Colonic mucosa (tissue), 4 donors: ENCODE data around the gene SORCS1. TPM values are rescaled to one million over a fixed set of nuclear protein-coding genes. Genes with fewer than 3 reads are reported as not detected.

Source experiments
- DNase-seq: peaks from one replicate; pipeline ENCODE4 v3.0.0-alpha.2; 2020
- H3K27ac ChIP-seq: fragments of 200-600 bp; one replicate; pipeline ENCODE4 v1.8.0; 2021
- H3K27me3 ChIP-seq: fragments of 200-600 bp; one replicate; pipeline ENCODE4 v1.8.0; 2021
- H3K36me3 ChIP-seq: fragments of 200-600 bp; one replicate; pipeline ENCODE4 v1.8.0; 2021
- H3K4me1 ChIP-seq: fragments of 200-600 bp; one replicate; pipeline ENCODE4 v1.8.0; 2021; ENCODE audit warnings: mild to moderate bottlenecking
- H3K4me3 ChIP-seq: fragments of 200-600 bp; one replicate; pipeline ENCODE4 v1.8.0; 2021
- H3K9ac ChIP-seq, 2 donors: one replicate each; pipeline ENCODE4 v1.7.0; 2013; ENCODE audit warnings: control low read depth in 2 of 2, low read depth in 2 of 2, low read length in 2 of 2
- H3K9me3 ChIP-seq: fragments of 200-600 bp; one replicate; pipeline ENCODE4 v1.8.0; 2021
- CTCF ChIP-seq: fragments of 200-600 bp; IDR thresholded peaks from one replicate; pipeline ENCODE4 v1.8.0; 2022; ENCODE audit warnings: antibody characterized with exemption, mild to moderate bottlenecking
- intact Hi-C: fragments of 100-400 bp; cut with DNase I; formaldehyde crosslinking; loops from one replicate; pipeline ENCODE4 v1.14.1; 2022
- total RNA-seq, 2 donors: library from RNA; stranded (reverse); fragmentation: NEBNext Ultra II Directional in 1 of 2; extraction: Animal tissue kit (Norgen Biotek cat#: 25700) in 1 of 2; gene quantifications; one replicate each; pipeline ENCODE4 v1.2.1, GENCODE V29; 2021
- donor health status: healthy.
- donor health status: DM: no; HTN: no; CAD: no.
- donor health status: DM: no; HTN: no; CAD: no.

SORCS1 gene
- total RNA-seq, 2 donors from 2014 or later = 0.40 to 1.6 TPM

DNA sequence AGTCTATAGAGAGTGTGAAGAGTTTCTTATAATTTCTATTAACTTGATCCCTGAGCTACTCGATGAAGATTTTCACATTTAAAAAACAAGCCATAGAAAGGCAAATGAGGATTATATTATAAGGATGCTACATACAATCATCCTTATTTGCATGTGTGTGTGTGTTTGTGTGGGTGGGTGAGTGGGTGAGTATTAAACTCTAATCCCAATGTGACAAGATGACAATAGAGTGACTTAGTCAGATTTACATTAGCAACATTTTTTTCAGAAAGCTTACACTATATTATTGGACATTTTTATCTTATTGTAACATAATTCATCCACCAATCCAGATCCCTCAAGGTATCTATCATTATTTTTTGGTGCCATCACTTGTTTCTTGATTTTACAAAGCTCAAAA lies 331.7 kb downstream of the SORCS1 start:
- intact Hi-C loops = no loop called here
- no peaks in the 10 kb centered on the region for H3K4me1 ChIP-seq
- H3K27me3 ChIP-seq = no peaks in the 10 kb centered on the region
- no peak for DNase-seq
- no peak overlapping the region for H3K27ac ChIP-seq
- H3K4me3 ChIP-seq = no peak overlapping the region
- H3K36me3 ChIP-seq = no peaks in the 10 kb centered on the region
- TF ChIP-seq CTCF = no peak
- no peak overlapping the region for H3K9ac ChIP-seq
- H3K9me3 ChIP-seq = no peaks in the 10 kb centered on the region

- no peak overlapping the region for H3K4me3 ChIP-seq
- intact Hi-C loops = no loop called here
- no peaks in the 10 kb centered on the region for H3K36me3 ChIP-seq
- H3K9me3 ChIP-seq = no peaks in the 10 kb centered on the region
- TF ChIP-seq CTCF = no peak
- H3K9ac ChIP-seq = no peak overlapping the region
- no peak overlapping the region for H3K27ac ChIP-seq
- no peaks in the 10 kb centered on the region for H3K4me1 ChIP-seq
- DNase-seq = no peak
- H3K27me3 ChIP-seq = no peaks in the 10 kb centered on the region
These were observed 334.0 kb downstream of the SORCS1 start for GRCh38 chr10:106830471-106830870.

DNA sequence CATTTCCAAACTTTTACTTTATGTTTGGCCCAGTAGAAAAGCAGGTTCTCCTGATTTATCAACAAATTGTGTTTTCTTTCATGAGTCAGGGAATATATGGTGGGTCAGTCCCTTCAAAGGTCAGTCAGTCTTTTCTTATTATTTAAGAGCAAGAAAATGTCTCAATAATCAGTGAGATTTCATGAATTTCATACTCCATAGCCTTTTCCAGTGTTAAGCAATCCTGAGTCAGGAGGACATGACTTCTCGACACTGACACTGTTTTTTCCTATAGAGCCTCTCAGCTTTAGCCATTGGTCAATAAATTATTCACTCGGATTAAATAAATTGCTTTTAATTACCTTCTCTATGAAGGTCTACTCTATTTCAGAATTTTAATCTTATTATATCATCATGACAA lies 334.5 kb downstream of the SORCS1 start:
- Histone ChIP-seq H3K27me3 (no peaks in the 10 kb centered on the region), H3K9me3 (no peaks in the 10 kb centered on the region), H3K4me3 (no peak overlapping the region), H3K9ac (no peak overlapping the region), H3K27ac (no peak overlapping the region), H3K4me1 (no peaks in the 10 kb centered on the region), H3K36me3 (no peaks in the 10 kb centered on the region)
- DNase-seq = no peak
- TF ChIP-seq CTCF = no peak
- intact Hi-C loops = no loop called here

GRCh38 chr10:106826716-106827115 lies 337.8 kb downstream of the SORCS1 start:
- Histone ChIP-seq H3K4me1 (no peaks in the 10 kb centered on the region), H3K4me3 (no peak overlapping the region), H3K27ac (no peak overlapping the region), H3K36me3 (no peaks in the 10 kb centered on the region), H3K9ac (no peak overlapping the region), H3K27me3 (no peaks in the 10 kb centered on the region), H3K9me3 (no peaks in the 10 kb centered on the region)
- TF ChIP-seq CTCF = no peak
- no peak for DNase-seq
- intact Hi-C loops = no loop called here

DNA sequence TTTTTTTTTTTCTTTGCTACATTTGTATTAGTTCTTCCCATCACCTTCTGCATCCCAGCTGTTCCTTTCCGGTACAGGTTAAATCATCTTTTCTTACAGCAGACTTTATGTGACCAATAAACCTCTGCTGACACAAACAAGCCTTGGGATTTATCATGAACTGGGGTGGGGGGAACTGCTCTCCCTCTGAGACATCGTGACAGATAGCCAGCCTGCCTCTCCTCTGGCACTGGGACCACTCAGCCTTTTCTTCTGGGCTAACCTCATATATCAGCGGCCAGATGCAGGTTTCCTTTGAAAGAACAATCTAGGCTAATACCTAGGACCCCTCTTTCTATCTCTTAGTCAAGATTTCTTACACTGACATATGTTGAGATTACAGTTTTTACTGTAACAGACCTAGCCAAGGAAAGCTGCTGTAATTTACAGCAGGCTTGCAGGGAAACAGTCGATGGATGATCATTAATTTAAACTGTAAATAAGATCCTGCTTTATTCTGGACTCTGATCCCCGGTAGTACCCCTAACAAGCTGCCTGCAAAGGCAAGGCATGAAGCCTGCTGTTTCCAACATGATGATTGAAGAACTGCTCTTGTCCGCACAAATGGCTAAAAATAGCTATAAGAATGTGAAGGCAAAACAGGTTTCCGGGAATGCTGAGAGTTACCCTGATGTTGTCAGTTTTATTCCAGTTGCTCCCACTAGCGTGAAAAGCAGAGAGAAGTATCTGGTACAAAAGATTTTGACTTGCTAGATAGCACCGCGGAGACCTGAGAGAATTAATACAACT lies 338.7 kb downstream of the SORCS1 start:
- TF ChIP-seq CTCF = no peak
- no peak for DNase-seq
- Histone ChIP-seq H3K36me3 (no peaks in the 10 kb centered on the region), H3K4me3 (no peak overlapping the region), H3K27me3 (no peaks in the 10 kb centered on the region), H3K4me1 (no peaks in the 10 kb centered on the region), H3K27ac (no peak overlapping the region), H3K9me3 (no peaks in the 10 kb centered on the region), H3K9ac (no peak overlapping the region)
- intact Hi-C loops = no loop called here
